HepG2 (cell line): ENCODE data around the gene TMEM98. TPM values are rescaled to one million over a fixed set of nuclear protein-coding genes. Genes with fewer than 3 reads are reported as not detected.
A peak's percentile ranks its signal among the peaks of the same experiment; 100 is the strongest.

ENCODE experiments used
- ARID4A ChIP-seq: sonication (generic); formaldehyde crosslinking; IDR thresholded peaks from 2 replicates; pipeline ENCODE4 v1.5.0; 2020; ENCODE audit warnings: mild to moderate bottlenecking, missing genetic modification reagents, borderline replicate concordance
- FOXO1 ChIP-seq: sonication (generic); formaldehyde crosslinking; IDR thresholded peaks from 2 replicates; pipeline ENCODE4 v1.4.0; 2020; ENCODE audit warnings: missing genetic modification reagents
- GABPB1 ChIP-seq: IDR thresholded peaks from 2 replicates; pipeline ENCODE4 v1.6.1; 2016; ENCODE audit warnings: mild to moderate bottlenecking, missing genetic modification reagents, moderate library complexity, missing compliant biosample characterization
- GTF3A ChIP-seq: sonication (generic); formaldehyde crosslinking; conservative IDR thresholded peaks from 2 replicates; pipeline ENCODE4 v1.4.0; 2020; ENCODE audit warnings: mild to moderate bottlenecking, missing genetic modification reagents
- IRF9 ChIP-seq: sonication (generic); formaldehyde crosslinking; IDR thresholded peaks from 2 replicates; pipeline ENCODE4 v1.8.0; 2022; ENCODE audit warnings: missing genetic modification reagents, mild to moderate bottlenecking, borderline replicate concordance
- MIER3 ChIP-seq: IDR thresholded peaks from 2 replicates; pipeline ENCODE4 v1.6.1; 2016; ENCODE audit warnings: missing compliant biosample characterization, borderline replicate concordance
- MLX ChIP-seq: IDR thresholded peaks from 2 replicates; pipeline ENCODE4 v1.6.1; 2016
- NFAT5 ChIP-seq: sonication (generic); formaldehyde crosslinking; IDR thresholded peaks from 2 replicates; pipeline ENCODE4 v1.4.0; 2020; ENCODE audit warnings: missing genetic modification reagents
- NFIC ChIP-seq: IDR thresholded peaks from 2 replicates; pipeline ENCODE4 v1.6.1; 2012; ENCODE audit warnings: mild to moderate bottlenecking, low read length, inconsistent platforms
- POLR2G ChIP-seq: fragments of 200-400 bp; formaldehyde crosslinking; IDR thresholded peaks from 2 replicates; pipeline ENCODE4 v1.6.1; 2018; ENCODE audit warnings: mild to moderate bottlenecking, low read depth, low read length, moderate library complexity
- RBAK ChIP-seq: sonication (generic); formaldehyde crosslinking; IDR thresholded peaks from 2 replicates; pipeline ENCODE4 v1.5.1; 2020; ENCODE audit warnings: mild to moderate bottlenecking, missing genetic modification reagents
- ZBTB44 ChIP-seq: sonication (generic); formaldehyde crosslinking; IDR thresholded peaks from 2 replicates; pipeline ENCODE4 v1.4.0; 2020; ENCODE audit warnings: missing genetic modification reagents
- ZNF784 ChIP-seq: sonication (generic); formaldehyde crosslinking; IDR thresholded peaks from 2 replicates; pipeline ENCODE4 v1.5.1; 2020; ENCODE audit warnings: missing genetic modification reagents, mild to moderate bottlenecking, borderline replicate concordance
- ZSCAN9 ChIP-seq: IDR thresholded peaks from 2 replicates; pipeline ENCODE4 v1.6.1; 2016; ENCODE audit warnings: borderline replicate concordance
- polyA plus RNA-seq, 8 experiments: library from polyadenylated mRNA; depleted of rRNA in 3 of 8; stranded (reverse) in 7 of 8; unstranded in 1 of 8; fragments of >200 nt; fragmentation: Illumina TruSeq in 4 of 8; extraction: Trizol in 4 of 8; gene quantifications; 2 replicates each; pipeline versions ENCODE4 v1.2.1 to v1.2.3, GENCODE V29; 2011 to 2016; ENCODE audit warnings: low read depth in 4 of 8, missing spikeins in 1 of 8, mixed read lengths in 1 of 8; ENCODE audit not compliant: insufficient read depth in 1 of 8
- total RNA-seq, 5 experiments: library from RNA; depleted of rRNA; stranded (reverse); fragments of >200 nt; fragmentation: Illumina TruSeq; extraction: Trizol; gene quantifications; 2 replicates each; pipeline ENCODE4 v1.2.3, GENCODE V29; 2016; ENCODE audit warnings: low read depth in 1 of 5

TMEM98 gene
- total and polyA plus RNA-seq, 2 of the 13 experiments (the other 11 are each of a cell fraction or from before 2014, with no cell fraction given) = 103 to 175 TPM

- no peak for TF ChIP-seq MLX (CRISPR knock-in tag)
- no peak for TF ChIP-seq GABPB1 (CRISPR knock-in tag)
- no peak for TF ChIP-seq MIER3
- no peak for TF ChIP-seq IRF9 (CRISPR knock-in tag)
- 0 out of 2 replicates have a peak, but pooled peaks have one; percentile 42 for TF ChIP-seq POLR2G
- TF ChIP-seq RBAK (CRISPR knock-in tag) = no peak
- TF ChIP-seq GTF3A (CRISPR knock-in tag) = no peak
- no peak for TF ChIP-seq NFIC
- peak; percentile 46; the same call in 1 of the 2 replicates for TF ChIP-seq ARID4A (CRISPR knock-in tag)
- no peak for TF ChIP-seq FOXO1
- no peak for TF ChIP-seq ZBTB44 (CRISPR knock-in tag)
- TF ChIP-seq NFAT5 = no peak
- no peak for TF ChIP-seq ZSCAN9
- TF ChIP-seq ZNF784 (CRISPR knock-in tag) = no peak
Observed at GRCh38 chr17:32927724-32928585, at the start of gene TMEM98 (continued).
